H7 (cell line): Measurements from ENCODE around the gene SNRNP48. TPM values are rescaled to one million over a fixed set of nuclear protein-coding genes. Genes with fewer than 3 reads are reported as not detected.

Experiments used
- DNase-seq: peaks from one replicate; pipeline ENCODE4 v3.0.0; 2012
- H3K27me3 ChIP-seq: 2 replicates; pipeline ENCODE4 v1.6.0; 2011; ENCODE audit warnings: mild to moderate bottlenecking, low read length; ENCODE audit not compliant: control insufficient read depth, insufficient read depth
- H3K36me3 ChIP-seq: replicated peaks from 2 replicates; pipeline ENCODE4 v1.5.1; 2011; ENCODE audit warnings: low read length; ENCODE audit not compliant: control insufficient read depth, insufficient read depth
- H3K4me3 ChIP-seq: 2 replicates; pipeline ENCODE4 v1.5.1; 2011; ENCODE audit warnings: low read depth, mild to moderate bottlenecking, control low read depth, low read length, moderate library complexity; ENCODE audit not compliant: insufficient read depth
- total RNA-seq: library from RNA; depleted of rRNA; stranded (reverse); fragments of >200 nt; shearing (Covaris generic); gene quantifications from 2 replicates; pipeline ENCODE4 v1.2.3, GENCODE V29; 2014; rRNA removed

SNRNP48 gene
- 12.2 and 18.9 TPM in 2 replicates for total RNA-seq

GRCh38 chr6:7589949-7590917 lies at the start of gene SNRNP48:
SNRNP48 (plus strand) TSS chr6:7590198; CDS start chr6:7590258, 60 bp downstream.
- DNase-seq = peak; percentile 91
- Histone ChIP-seq H3K36me3 (peaks cover 6% of the 10 kb centered on the region), H3K4me3 (peak within 1 kb of the TSS; percentile 87), H3K27me3 (no peaks in the 10 kb centered on the region)

- Histone ChIP-seq H3K27me3 (peaks cover 17% of the 10 kb centered on the region), H3K4me3 (peak overlapping the region; percentile 93), H3K36me3 (no peaks in the 10 kb centered on the region)
- peak; percentile 54 for DNase-seq
Observed at GRCh38 chr6:7540595-7540994, 49.4 kb upstream of the SNRNP48 start.

- H3K36me3 ChIP-seq = no peaks in the 10 kb centered on the region
- H3K27me3 ChIP-seq = peaks cover 17% of the 10 kb centered on the region
- peak; percentile 90 for DNase-seq
- peak within 1 kb of the TSS; percentile 93 for H3K4me3 ChIP-seq
Observed at GRCh38 chr6:7541175-7542064, 48.6 kb upstream of the SNRNP48 start, which contains the start of gene DSP. DSP (plus strand) TSS chr6:7541671; CDS start chr6:7541916, 245 bp downstream.

GRCh38 chr6:7542065-7542873 lies 47.7 kb upstream of the SNRNP48 start:
- no peaks in the 10 kb centered on the region for H3K36me3 ChIP-seq
- H3K4me3 ChIP-seq = peak overlapping the region; percentile 93
- peaks cover 17% of the 10 kb centered on the region for H3K27me3 ChIP-seq
- DNase-seq = peak; percentile 85

- Histone ChIP-seq H3K36me3 (no peaks in the 10 kb centered on the region), H3K4me3 (peak overlapping the region; percentile 93), H3K27me3 (peaks cover 15% of the 10 kb centered on the region)
- DNase-seq = peak; percentile 84
Observed at GRCh38 chr6:7542874-7543624, 46.9 kb upstream of the SNRNP48 start.

GRCh38 chr6:7543789-7544424 lies 46.1 kb upstream of the SNRNP48 start:
- H3K36me3 ChIP-seq = no peaks in the 10 kb centered on the region
- peaks cover 15% of the 10 kb centered on the region for H3K27me3 ChIP-seq
- DNase-seq = peak; percentile 44
- peak overlapping the region; percentile 24; the same call in 1 of the 2 replicates for H3K4me3 ChIP-seq

GRCh38 chr6:7544597-7544996 lies 45.4 kb upstream of the SNRNP48 start:
- Histone ChIP-seq H3K36me3 (no peaks in the 10 kb centered on the region), H3K27me3 (peaks cover 14% of the 10 kb centered on the region), H3K4me3 (no peak overlapping the region)
- DNase-seq = no peak

- no peak overlapping the region for H3K4me3 ChIP-seq
- no peaks in the 10 kb centered on the region for H3K36me3 ChIP-seq
- peaks cover 7% of the 10 kb centered on the region for H3K27me3 ChIP-seq
- DNase-seq = no peak
Observed at GRCh38 chr6:7545316-7546019, 44.5 kb upstream of the SNRNP48 start.

- H3K27me3 ChIP-seq = peaks cover 5% of the 10 kb centered on the region; the same call in 1 of the 2 replicates
- H3K36me3 ChIP-seq = no peaks in the 10 kb centered on the region
- H3K4me3 ChIP-seq = no peak overlapping the region
- DNase-seq = no peak
Observed at GRCh38 chr6:7546020-7546369, 44.0 kb upstream of the SNRNP48 start.

- H3K4me3 ChIP-seq = no peak overlapping the region
- no peaks in the 10 kb centered on the region for H3K36me3 ChIP-seq
Observed at GRCh38 chr6:7546383-7546782, 43.6 kb upstream of the SNRNP48 start.

GRCh38 chr6:7546896-7547295 lies 43.1 kb upstream of the SNRNP48 start:
- Histone ChIP-seq H3K4me3 (no peak overlapping the region), H3K27me3 (peaks cover 5% of the 10 kb centered on the region; the same call in 1 of the 2 replicates), H3K36me3 (no peaks in the 10 kb centered on the region)
- DNase-seq = no peak

More at GRCh38 chr6:7546383-7546782, 43.6 kb upstream of the SNRNP48 start:
- peaks cover 5% of the 10 kb centered on the region; the same call in 1 of the 2 replicates for H3K27me3 ChIP-seq
- no peak for DNase-seq

- Histone ChIP-seq H3K4me3 (no peak overlapping the region), H3K27me3 (peaks cover 2% of the 10 kb centered on the region; the same call in 1 of the 2 replicates), H3K36me3 (no peaks in the 10 kb centered on the region)
- DNase-seq = no peak
Observed at GRCh38 chr6:7547315-7547714, 42.7 kb upstream of the SNRNP48 start.
